HG03565 (cell line): Measurements from ENCODE around the gene FAM181A.

Experiments
- ATAC-seq: cut with Tn5 transposase; IDR thresholded peaks from one replicate; pipeline ENCODE4 v1.9.1; 2021; ENCODE audit warnings: mild to moderate bottlenecking, moderate library complexity; ENCODE audit not compliant: unreplicated experiment

The FAM181A gene

DNA sequence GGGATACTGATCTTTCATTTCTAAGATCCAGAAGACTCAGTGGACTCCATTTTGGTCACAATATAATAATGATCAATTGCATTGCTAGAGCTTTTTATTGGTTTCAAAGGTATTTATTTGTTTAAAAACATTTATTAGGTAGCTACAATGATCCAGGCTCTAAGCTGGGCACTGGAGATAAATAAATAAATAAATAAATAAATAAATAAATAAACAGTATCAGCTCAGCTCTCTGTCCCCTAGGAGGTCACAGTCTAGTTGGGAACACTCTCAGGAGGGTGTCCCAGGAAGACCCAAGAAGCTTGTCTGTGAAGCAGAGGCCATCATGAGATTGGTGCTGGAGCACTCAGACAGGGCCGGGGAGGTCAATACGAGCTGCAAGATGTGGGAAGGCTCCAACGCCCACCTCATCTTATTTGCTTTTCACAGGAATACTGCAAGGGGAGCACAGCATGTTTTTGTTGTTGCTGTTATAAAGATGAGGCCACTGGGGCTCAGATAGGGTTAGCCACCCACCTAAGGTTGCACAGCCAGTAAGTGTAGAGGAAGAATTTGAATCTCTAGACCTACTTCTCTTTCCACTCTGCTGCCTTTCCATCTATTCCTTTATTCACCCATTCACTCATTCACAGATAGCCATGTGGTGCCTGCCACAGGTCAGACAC is 33.8 kb downstream of the FAM181A start:
- no peak for ATAC-seq

DNA sequence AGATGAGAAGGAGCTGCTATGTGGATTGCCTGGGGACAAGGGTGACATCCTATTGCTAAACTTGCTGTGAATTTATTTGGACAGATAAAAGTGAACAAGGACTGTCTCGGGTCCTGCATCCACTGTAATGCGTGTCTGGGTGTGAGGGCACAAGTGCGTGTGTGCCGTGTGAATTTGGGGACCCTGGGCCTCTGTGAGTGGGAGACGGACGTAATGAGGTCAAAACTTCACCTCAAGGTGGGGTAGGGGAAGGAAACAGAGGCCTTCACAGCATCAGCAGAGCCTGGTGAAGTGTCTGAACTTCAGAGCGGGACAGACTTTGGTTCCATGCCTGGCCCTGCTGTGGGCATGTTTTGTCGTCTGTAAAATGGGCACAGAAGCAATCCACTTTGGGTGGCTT is 34.5 kb downstream of the FAM181A start:
- ATAC-seq: no peak

DNA sequence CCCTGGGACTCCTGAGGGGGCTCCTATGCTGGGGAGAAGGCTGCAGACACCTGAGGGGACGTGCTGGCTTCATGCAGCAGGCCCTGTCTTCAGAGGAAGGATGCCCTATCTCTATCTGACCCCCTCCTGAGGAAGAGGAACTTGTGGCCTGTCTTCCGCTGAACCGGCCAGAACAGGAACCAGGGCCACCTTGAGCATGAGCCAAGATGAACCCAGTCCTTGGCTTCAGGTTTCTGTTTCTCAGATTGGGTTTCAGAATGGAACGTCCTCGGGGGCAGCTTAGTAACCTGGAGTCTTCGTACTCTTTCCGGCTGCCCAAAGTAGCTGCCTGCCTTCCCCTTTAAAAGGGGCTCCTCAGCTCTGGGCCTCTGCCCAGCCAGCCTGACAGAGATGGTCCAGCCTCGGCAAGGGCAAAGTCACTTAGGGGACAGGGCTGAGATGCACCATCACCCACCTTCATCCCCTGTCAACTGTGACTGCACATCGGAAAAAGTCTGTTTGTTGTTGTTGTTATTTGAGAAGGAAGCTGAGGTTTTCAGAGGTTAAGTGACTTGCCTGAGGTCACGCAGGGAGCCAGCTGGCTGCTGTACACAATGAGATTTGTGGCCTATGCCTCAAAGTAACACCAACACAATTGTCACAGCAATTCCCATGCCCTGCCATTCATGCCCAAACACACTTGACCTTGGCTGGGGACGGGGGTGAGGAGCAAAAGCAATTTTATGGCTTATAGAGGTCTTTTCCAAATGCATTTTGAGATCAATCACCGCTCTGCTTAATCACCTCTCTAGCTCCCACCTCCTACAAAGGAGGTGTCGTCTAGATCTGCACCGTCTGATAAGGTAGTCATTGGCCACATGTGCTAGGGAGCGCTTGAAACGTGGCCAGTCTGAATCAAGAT is 35.8 kb downstream of the FAM181A start:
- peak; percentile 38 for ATAC-seq

DNA sequence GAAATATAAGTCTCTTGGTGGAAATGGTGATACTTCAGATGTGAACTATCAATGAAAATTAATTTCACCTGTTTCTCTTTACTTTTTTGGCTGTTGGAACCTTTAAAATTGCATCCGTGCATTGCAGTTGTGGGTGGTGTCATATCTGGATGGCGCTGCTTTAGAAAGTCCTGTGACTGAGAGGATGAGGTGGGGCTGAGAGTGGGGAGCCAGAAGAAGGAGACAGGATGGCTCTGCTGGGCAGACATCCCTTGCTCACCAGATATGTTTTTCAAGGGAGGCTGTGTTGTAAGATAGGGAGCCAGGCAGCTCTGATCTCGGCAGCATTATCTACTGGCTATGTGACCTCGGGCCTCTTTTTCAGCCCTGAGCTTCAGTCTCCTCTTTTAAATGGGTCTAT is 36.5 kb downstream of the FAM181A start:
- no peak for ATAC-seq

DNA sequence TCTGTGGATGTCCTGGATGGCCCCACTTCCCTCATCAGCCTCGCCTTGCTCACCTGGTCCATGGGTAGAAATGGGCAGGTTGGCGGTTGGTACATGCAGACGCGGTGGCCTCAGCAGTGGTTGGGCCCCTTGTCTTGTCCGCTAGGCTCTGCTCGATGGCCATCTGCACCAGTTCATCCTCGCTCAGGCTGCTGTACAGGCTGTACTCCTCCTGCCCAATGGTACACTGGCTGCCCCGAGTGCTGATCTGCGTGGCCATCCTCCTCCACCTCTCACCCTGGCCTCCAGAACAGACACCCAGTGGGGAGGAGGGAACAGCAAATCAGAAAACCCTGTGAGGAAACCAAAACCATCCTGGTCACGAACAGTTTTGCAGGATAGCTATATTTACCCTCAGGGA is 37.1 kb downstream of the FAM181A start:
- no peak for ATAC-seq

DNA sequence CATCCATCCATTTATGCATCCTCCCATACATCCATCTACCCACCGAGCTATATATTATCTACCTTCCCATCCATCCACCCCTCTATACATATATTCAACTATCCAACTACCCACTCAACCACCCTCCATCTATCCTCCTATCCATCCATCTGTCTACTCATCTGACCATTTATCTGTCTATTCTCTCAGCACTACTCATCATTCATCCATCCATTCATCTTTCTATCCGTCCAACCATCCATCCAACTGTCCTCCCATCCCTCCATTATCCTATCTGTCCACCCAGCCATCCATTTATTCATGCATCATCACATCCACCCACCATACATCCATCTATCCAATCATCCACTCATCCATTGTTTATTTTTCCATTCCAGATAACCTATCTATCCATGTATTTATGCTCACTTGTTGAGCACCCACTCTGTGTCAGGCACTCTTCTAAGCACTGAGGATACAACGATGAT is 37.7 kb downstream of the FAM181A start:
- ATAC-seq: no peak

DNA sequence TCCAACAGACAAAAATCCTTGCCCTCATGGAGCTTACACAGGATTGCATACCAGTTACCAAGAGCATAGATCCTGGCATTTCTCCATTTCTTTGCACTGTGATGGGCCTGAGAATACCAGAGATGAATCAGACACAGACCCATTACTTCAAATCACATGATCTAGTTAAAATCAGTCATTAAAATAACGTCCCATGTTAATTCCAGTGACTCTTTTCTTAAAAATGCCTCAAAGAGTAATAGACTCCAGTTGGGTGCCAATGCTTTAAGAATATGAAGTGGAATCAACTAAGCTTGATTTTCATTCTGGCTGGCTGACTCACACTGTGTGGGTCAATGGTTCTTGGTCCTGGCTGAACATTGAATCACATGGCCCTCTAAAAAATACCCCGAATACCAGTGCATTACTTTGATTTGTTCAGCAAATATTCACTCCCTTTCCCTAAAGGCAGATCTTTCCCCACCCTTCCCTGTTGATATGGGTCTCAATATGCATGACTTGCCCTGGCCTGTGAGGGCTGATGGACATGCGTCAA is 38.2 kb downstream of the FAM181A start:
- ATAC-seq: no peak

DNA sequence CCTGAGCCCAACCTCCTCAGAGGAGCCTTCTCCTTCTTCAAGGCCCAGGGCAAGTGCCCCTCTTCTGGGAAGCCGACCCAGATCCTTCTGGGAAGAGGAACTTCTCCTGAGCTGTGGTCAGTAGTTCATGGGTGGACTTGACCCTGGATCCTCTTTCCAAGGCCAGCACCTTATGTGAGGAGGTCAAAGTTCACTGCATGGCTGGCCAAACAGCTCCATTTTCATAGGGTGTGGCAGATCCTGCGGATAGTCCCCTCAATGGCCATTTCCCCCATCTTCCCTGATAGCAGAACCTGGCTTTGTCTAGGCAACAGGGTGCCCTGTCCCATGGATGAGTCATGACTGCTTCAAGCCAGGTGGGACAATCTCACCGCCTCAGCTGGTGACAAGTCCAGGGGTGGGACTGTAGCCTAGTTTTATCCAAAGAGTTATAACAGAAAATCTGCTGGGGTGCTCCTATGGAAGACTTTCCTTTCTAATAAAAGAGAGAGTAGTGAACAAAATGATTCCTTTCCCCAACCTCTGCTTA is 38.9 kb downstream of the FAM181A start:
- no peak for ATAC-seq

DNA sequence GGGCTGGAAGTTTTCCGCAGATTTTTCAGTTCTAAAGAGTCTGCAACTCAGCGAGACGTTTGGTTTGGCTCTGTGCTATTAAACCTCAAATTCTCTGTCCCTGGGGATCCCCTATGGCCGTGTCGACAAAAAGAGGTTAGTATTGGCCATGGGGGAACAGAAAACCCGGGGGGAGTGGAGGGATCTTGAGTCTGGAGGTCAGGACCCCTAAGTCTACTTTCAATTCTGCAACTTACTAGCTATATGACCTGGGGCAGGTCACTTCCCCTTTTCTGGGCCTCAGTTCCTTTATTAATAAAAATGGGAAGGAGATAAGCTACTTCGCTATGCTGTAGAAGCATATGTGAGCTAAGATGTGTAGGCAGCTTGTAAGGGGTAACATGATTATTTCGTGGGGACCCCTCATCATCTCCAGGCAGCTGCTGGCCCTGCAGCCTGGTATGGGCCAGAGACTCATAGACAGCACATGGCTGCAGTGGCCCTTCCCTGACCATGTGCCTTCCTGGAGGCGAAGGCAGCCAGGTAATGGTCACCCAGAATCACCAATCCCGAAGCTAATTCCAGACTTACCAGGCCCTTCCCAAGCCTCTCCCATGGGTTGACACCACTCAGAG is 40.6 kb downstream of the FAM181A start:
- peak; percentile 31 for ATAC-seq

DNA sequence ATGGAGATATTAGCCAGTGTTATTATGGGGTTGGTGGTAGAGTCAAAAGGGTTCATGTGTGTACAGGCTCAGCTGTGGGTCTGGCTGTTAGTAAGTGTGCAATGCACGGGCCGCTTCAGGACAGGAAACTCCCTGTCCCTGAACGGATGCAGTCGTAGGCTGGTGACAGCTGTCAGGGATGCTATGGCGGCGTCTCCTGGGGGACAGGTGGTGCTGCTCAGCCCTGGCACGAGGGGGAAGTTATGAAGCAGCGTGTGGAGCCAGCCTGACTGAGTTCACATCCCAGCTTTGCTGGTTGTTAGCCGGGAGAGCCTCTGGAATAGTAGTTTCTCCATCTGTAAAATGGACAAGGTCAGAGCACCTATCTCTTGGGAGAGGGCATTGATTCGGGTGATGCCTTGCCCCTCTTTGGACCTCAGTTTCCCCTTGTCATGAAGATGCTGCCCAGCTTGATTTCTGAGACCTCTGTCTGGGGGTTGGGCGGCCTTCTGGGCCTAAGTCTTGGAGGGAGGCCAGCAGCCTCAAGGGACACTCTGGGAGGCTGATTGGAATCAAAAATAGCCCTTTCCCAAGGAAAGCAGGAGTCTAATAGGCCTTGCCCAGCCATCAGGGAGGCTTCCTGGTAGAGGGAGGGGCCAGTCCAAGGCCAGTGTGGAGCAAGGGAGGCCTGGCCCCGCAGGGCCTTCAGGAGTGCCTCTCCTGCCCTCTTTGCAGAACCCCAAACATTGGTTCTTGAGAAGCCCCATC is 42.1 kb downstream of the FAM181A start:
- ATAC-seq: no peak

DNA sequence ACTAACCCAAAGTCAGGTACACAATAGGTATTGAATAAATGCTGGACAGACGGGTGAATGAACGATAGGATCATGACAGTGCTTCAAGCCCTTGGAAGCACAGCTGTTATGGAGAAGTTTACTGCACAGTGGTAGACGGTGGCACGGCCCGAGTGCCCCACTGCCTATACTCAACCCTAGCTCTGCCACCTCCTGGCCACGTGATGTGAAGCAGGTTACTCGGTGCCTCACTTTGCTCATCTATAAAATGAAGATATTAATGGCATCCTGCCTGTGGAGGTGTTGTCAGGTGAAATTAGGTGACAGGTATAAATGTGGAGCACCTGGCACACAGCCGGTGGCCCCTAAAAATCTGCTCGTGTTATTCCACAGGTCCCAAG is 43.4 kb downstream of the FAM181A start:
- no peak for ATAC-seq

DNA sequence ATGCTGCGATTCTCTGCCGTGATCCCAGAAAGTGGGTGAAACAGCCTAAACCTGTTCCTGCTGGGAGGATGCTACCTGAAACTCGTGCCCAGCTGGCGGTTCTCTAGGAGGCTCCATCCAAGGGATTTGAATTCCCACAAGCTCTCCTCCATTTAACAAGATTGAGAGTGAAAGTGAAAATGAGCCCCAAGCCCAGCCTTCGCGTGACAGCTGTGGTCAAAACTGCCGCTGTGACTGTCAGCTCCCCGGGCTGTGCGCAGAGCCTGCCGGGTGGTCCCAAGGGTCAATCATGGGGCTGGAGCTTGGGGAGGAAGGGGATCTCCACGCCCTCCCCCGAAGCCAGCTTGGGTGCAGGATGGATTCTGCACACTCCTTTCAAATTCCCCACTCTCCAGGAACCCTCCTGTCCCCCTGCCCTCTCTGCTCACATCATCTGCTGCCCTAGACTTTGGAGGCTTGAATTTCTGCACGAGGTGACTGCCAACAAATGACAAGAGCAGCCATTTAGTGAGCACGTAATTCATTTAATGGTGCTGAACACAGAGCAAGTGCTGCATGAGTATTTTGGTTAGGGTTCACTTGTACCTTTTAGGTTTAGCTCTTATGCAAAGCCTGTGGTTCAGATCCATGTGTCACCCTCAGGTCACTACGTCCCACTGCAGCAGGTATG is 44.0 kb downstream of the FAM181A start:
- peak; percentile 26 for ATAC-seq

DNA sequence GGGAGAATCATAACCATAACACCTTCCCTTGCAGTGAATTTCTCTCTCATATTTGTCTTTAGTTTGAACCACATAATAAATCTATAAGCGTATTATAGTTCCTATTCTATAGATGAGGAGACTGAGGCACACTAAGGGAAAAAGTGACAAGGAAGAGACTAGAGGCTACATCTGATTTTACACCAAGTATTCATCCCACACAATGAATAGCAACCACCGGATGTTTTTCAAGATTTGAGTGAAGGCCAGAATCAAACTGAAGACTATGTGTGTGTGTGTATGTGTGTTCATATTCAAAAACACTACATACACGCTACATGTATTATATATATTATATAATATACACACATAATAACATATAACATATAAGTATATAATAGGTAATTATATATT is 44.5 kb downstream of the FAM181A start:
- no peak for ATAC-seq

DNA sequence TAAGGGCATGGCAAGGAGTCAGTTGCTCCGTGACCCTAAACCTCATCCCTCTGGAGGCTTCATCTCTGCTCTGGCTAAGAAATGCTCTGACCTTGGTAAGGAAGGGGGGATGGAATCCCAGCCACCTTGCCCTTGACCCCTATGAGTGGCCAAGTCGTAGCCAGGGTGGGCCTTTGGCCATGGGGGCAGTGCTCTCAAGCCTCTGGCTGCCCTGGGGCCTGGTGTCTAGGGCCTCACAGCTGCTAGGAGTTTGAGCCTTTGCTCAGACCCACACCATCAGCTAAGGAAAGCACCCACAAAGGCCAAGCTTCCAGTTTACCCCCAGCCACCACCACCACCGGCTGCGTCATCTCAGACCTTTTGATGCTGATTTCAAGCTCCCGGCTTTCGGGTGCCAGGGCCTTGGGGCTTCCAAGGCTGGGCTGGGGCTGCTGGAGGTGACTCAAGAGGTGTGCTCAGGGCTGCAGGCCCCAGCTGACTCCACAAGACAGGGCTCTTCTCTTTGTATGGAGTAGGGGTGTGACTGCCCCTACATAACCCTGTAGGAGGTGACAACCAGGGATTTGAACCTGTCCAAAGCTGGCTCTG is 45.6 kb downstream of the FAM181A start:
- no peak for ATAC-seq

DNA sequence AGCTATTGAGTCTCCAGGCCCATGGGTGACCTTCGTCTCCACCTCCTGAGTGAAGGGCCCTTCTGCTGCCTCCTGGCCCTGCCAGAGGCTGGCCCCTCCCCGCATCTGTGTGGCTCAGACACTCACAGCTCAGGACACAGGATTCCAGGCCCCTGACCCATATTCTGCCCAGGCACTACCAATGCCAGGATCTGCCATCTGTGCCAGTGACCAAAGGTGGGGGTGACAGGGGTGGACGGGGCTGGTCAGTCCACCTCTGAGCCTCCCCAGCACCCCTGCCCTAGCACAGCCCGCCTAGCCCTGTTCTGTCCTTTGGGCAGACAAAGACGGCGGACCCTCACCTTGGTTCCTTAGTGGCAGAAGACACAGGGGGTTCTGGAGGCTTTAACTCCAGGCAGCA is 46.5 kb downstream of the FAM181A start:
- ATAC-seq: no peak

DNA sequence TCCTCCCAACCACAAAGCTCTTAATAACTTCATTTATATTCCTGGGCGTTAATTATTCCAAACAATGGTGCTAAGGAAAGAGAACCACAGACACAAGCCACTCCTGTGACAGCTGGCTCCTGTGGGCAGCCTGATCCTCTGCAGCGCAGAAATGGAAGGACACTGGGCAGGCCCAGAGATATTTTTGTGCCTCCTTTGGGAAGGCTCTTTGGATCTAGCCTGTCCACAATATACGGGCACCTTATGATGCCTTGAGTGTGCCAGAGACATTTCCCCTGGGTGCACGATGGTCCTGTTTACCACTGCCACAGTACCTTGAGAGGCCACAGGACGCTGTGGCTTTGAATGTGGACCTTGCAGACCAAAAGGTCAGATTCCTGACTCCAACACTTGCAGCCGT is 47.2 kb downstream of the FAM181A start:
- no peak for ATAC-seq

DNA sequence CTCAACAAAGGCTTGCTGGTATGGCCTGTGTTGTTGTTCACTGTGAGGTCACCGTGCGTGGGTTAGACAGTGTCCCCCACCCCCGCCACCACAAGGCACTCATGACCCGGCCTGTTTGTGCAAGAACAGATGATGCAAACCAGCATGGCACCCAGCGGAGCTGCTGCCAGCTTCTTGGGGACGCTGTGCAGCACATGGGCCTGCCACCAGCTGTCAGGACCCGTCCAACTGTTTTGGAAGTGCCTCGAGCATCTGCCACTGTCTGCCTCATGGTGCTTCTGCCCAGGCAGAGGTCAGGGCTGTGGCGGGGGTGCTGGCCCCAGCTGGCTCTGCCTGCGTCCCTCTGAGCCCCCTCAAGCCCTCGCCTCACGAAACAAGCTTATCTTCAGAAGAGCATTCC is 47.7 kb downstream of the FAM181A start:
- ATAC-seq: no peak

DNA sequence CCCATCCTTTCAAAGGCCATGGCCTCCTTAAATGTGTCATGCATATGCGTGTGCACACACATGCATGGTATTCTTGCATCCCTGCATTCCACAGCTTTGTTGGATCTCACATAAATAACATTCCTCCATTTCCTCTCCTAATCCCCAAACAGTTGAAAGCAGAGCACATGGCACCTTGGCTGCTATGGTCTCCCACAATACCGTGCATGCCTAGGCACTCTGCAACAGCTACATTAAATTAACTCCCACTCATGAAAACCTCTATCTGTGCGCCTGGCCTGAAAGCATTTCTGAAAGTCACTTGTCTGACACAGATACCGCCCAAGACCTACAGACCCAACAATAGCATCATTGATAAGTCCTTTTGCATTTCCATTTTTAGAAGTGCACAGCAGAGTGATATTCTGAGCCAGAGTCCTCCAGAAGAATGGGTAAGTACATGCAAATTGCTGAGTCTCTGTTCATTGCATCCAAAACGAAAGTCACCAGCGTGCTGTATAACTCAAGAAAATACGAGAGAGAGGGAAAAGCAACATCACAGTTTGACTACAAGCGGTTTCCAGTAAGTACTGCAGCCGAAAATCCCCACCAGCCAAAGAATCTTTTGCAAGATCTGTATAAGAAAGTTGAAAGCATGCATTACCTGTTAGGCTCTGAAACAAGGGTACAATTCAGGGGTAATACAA is 48.8 kb downstream of the FAM181A start:
- ATAC-seq: peak; percentile 65

DNA sequence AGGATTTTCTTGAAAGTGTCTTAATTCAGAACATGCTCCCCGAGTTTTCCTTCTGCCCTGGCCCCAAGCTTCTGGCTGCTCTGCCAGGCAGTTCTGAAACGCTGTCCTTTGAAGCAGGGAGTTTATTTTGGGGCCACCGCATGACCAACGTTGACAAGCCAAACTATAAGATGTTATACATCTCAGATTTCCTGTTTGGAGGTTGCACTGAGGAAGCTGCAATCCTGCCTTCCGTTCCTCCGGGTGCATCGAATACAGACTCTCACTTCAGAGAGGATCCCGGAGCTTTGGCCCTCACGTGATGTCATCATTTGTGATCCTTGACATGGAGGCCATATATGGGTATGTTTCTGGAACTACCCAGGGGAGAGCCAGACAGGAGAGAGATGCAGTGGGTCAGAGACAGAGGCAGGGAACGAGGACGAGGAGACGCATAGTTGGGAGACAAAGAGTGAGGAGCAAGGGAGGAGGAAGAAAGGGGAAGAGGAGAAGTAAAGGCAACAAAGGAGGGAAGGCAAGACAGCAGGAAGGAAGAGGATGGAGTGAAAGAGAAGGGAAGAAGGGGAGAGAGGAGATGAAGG is 49.4 kb downstream of the FAM181A start, which contains the start of gene ASB2:
ASB2 (minus strand) TSS at position 94 of the 581 bp plus-strand sequence. CDS start 12,031 bp downstream, outside the sequence.
- no peak for ATAC-seq
